VCaP (cell line): ENCODE data around the gene NID2.

Experiments used
- H3K27ac ChIP-seq: fragments of 450-650 bp; 2 replicates; pipeline ENCODE4 v1.5.1; 2017
- CTCF ChIP-seq: fragments of 450-650 bp; conservative IDR thresholded peaks from 2 replicates; pipeline ENCODE4 v1.5.1; 2017; ENCODE audit warnings: mild to moderate bottlenecking, moderate library complexity

The NID2 gene

GRCh38 chr14:52063052-52063462 lies 5.8 kb downstream of the NID2 start:
- TF ChIP-seq CTCF, result no peak
- no peak overlapping the region for H3K27ac ChIP-seq

- H3K27ac ChIP-seq, result no peak overlapping the region
- no peak for TF ChIP-seq CTCF
Measured at GRCh38 chr14:52061890-52062289, 7.0 kb downstream of the NID2 start.

DNA sequence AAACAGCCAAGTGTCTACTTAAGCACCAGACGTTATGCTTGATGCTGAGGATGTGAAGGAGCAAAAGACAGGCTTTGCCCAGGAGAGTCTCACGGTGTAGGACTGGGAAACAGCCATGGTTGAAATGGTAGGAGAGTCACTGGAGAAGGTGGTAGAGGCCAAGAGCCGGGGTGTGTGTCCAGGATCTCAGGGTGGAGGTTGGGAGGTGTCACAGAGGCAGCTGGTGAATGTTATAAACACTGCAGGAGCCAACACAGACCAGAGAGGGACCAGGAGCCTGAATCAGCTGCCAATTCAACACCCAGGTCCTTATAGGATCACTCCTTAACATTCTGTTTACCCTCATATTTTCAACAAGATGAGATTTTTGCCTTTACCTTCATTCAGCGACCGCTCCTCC lies 7.5 kb downstream of the NID2 start:
- no peak overlapping the region for H3K27ac ChIP-seq

GRCh38 chr14:52060080-52060479 lies 8.8 kb downstream of the NID2 start:
- no peak for TF ChIP-seq CTCF
- no peak overlapping the region for H3K27ac ChIP-seq

More for the DNA sequence above, 7.5 kb downstream of the NID2 start:
- no peak for TF ChIP-seq CTCF

GRCh38 chr14:52059649-52060048 lies 9.2 kb downstream of the NID2 start:
- TF ChIP-seq CTCF, result no peak
- H3K27ac ChIP-seq, result no peak overlapping the region

- no peak overlapping the region for H3K27ac ChIP-seq
- no peak for TF ChIP-seq CTCF
Measured at GRCh38 chr14:52058341-52058740, 10.5 kb downstream of the NID2 start.

DNA sequence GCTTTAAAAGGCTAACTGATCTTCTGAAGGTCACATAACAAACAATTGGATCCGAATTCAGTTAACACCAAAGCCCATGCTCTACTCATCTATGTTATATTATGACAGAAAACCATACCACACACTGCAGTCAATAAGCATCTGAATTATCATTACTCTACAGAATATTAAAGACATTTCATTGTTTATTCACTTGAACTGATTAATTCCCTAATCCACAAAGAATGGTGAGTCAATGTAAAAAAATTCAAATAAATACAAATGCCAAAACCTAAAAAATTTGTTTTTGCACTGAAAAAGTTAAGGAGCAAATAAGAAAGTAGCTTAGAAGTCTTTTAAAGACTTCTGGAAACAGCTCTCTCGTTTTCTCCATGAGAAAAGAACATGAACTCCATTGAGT lies 13.7 kb downstream of the NID2 start:
- TF ChIP-seq CTCF, result no peak
- H3K27ac ChIP-seq, result no peak overlapping the region

- no peak for TF ChIP-seq CTCF
- no peak overlapping the region for H3K27ac ChIP-seq
Measured at GRCh38 chr14:52054678-52055077, 14.2 kb downstream of the NID2 start.
